ENCODE results near the gene KCNJ15. TPM values are rescaled to one million over a fixed set of nuclear protein-coding genes. Genes with fewer than 3 reads are reported as not detected.

KCNJ15 gene
- total and polyA plus RNA-seq, 2 of the 4 experiments (the other 2 are of a cell fraction): under 0.01 to 0.07 TPM

DNA sequence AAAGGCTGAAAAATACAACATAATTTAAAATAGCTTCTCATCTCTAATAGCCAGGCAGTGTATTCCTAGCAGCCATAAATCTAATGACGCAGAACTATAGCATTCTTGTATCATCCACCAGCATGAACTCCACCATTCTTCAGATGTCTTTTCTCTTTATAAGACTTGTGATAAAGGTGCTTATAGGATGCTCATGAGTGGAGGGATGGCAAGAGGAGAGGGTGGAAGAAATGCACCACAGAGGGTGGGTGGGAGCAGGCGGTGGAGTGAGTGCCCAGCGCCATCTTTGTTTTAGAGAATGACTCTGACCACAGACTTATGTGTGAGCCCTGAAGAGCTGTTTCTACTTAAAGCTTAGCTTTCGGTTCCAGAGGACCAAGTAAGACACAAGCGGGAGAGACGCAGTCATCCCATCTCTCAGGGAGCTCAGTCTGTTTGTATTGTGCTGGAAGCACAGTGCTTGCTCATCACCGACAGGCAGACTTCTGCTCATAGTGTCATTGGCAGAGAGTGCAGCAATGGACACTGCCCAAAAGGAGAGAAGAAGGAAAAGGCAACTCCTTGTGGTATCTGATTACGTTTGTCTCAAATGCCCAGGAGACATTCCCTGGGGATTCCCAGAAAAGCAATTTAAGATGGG is 65.6 kb downstream of the KCNJ15 start:
- peaks cover 13% of the 10 kb centered on the region for H3K9me1 ChIP-seq (ENCODE audit: insufficient read depth, low read length)
- H3K9ac ChIP-seq (ENCODE audit: low read depth, low read length): no peak overlapping the region
- peak overlapping the region; percentile 93 for H2AK5ac ChIP-seq (ENCODE audit: low read depth, low read length)
- peak overlapping the region; percentile 49 for H2BK120ac ChIP-seq (ENCODE audit: low read depth, low read length)
- H3K4me3 ChIP-seq (ENCODE audit: insufficient read depth, low read depth, low read length): no peak overlapping the region
- H3K27ac ChIP-seq (ENCODE audit: insufficient read depth, low read length): no peak overlapping the region
- intact Hi-C loops (cut with micrococcal nuclease) (no loop called here), in situ Hi-C loops (cut with MboI; ENCODE audit: low sequenced_read_pairs) (no loop called here), dilution Hi-C loops (cut with HindIII; ENCODE audit: low sequenced_read_pairs, unreplicated experiment) (no loop called here)
- DNase-seq: peak; percentile 63
- no peak overlapping the region for H3K4me2 ChIP-seq (ENCODE audit: low read depth, low read length)
- H4K20me1 ChIP-seq (ENCODE audit: insufficient read depth, low read length): no peaks in the 10 kb centered on the region
- H3K56ac ChIP-seq (ENCODE audit: extremely low read depth, insufficient read depth, low read length): no peak overlapping the region
- no peak overlapping the region for H2BK5ac ChIP-seq (ENCODE audit: low read depth, low read length, poor library complexity, severe bottlenecking)
- no peaks in the 10 kb centered on the region for H3K36me3 ChIP-seq (ENCODE audit: control insufficient read depth, insufficient read depth, low read length)
- H3K14ac ChIP-seq (replicated peaks; ENCODE audit: low read depth, low read length): peak overlapping the region; percentile 2; the same call in 1 of the 2 replicates
- ChIA-PET POLR2A (ENCODE audit: unreplicated experiment) (no interaction called here), CTCF (no interaction called here)
- H3K27me3 ChIP-seq (ENCODE audit: control insufficient read depth, insufficient read depth, low read length): no peaks in the 10 kb centered on the region
- no peaks in the 10 kb centered on the region for H3K79me1 ChIP-seq (ENCODE audit: low read depth in 1 of 2, low read length in 2 of 2)
- H4K91ac ChIP-seq (ENCODE audit: insufficient read depth, low read depth, low read length): no peak overlapping the region
- H2AK9ac ChIP-seq (replicated peaks; ENCODE audit: low read depth, low read length, poor library complexity): no peak overlapping the region
- no peak overlapping the region for H2AFZ ChIP-seq (replicated peaks; ENCODE audit: low read length, poor library complexity)
- no peak overlapping the region for H4K8ac ChIP-seq (ENCODE audit: low read depth in 2 of 2, low read length in 2 of 2)
- H3K4me1 ChIP-seq (ENCODE audit: control insufficient read depth, insufficient read depth, low read length): peaks cover 5% of the 10 kb centered on the region
- H3K23ac ChIP-seq (ENCODE audit: low read depth, low read length): no peak overlapping the region
- BruUV-seq (replicated peaks): no TSS peak
- H4K5ac ChIP-seq (ENCODE audit: low read depth, low read length): no peak overlapping the region
- TF ChIP-seq ELK1 (IDR thresholded peaks at IDR 0.05; ENCODE audit: borderline replicate concordance, low read depth, low read length) (no peak), CHD1 (IDR thresholded peaks at IDR 0.05; ENCODE audit: low read depth, low read length) (no peak), RFX5 (IDR thresholded peaks at IDR 0.05; ENCODE audit: low read depth, low read length) (no peak), MXI1 (IDR thresholded peaks at IDR 0.05; ENCODE audit: borderline replicate concordance, low read depth, low read length) (no peak), RAD21 (IDR thresholded peaks at IDR 0.05; ENCODE audit: low read length) (no peak), MAFK (IDR thresholded peaks at IDR 0.05; ENCODE audit: low read depth, low read length) (no peak), POLR2A (IDR thresholded peaks at IDR 0.05; ENCODE audit: low read depth, low read length) (no peak), NFE2L2 (IDR thresholded peaks at IDR 0.05; ENCODE audit: low read depth, low read length) (no peak), MAZ (IDR thresholded peaks at IDR 0.05; ENCODE audit: borderline replicate concordance, low read depth, low read length) (no peak), BHLHE40 (IDR thresholded peaks at IDR 0.05; ENCODE audit: low read depth, low read length) (no peak), RCOR1 (IDR thresholded peaks at IDR 0.05; ENCODE audit: insufficient replicate concordance, low read length) (no peak), SMC3 (IDR thresholded peaks at IDR 0.05; ENCODE audit: low read depth, low read length) (no peak), FOS (IDR thresholded peaks at IDR 0.05; ENCODE audit: low read depth, low read length) (no peak), CEBPB (IDR thresholded peaks at IDR 0.05; ENCODE audit: low read depth, low read length) (no peak)
- TF ChIP-seq, protein P1, sequence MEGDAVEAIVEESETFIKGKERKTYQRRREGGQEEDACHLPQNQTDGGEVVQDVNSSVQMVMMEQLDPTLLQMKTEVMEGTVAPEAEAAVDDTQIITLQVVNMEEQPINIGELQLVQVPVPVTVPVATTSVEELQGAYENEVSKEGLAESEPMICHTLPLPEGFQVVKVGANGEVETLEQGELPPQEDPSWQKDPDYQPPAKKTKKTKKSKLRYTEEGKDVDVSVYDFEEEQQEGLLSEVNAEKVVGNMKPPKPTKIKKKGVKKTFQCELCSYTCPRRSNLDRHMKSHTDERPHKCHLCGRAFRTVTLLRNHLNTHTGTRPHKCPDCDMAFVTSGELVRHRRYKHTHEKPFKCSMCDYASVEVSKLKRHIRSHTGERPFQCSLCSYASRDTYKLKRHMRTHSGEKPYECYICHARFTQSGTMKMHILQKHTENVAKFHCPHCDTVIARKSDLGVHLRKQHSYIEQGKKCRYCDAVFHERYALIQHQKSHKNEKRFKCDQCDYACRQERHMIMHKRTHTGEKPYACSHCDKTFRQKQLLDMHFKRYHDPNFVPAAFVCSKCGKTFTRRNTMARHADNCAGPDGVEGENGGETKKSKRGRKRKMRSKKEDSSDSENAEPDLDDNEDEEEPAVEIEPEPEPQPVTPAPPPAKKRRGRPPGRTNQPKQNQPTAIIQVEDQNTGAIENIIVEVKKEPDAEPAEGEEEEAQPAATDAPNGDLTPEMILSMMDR (conservative IDR thresholded peaks at IDR 0.05; ENCODE audit: low read depth, low read length): no peak
- TF ChIP-seq, protein P2, sequence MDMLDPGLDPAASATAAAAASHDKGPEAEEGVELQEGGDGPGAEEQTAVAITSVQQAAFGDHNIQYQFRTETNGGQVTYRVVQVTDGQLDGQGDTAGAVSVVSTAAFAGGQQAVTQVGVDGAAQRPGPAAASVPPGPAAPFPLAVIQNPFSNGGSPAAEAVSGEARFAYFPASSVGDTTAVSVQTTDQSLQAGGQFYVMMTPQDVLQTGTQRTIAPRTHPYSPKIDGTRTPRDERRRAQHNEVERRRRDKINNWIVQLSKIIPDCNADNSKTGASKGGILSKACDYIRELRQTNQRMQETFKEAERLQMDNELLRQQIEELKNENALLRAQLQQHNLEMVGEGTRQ (IDR thresholded peaks at IDR 0.05; ENCODE audit: low read depth, low read length): no peak
- no peaks in the 10 kb centered on the region for H3K9me3 ChIP-seq (ENCODE audit: control insufficient read depth, insufficient read depth, low read length)
- H2BK15ac ChIP-seq (ENCODE audit: low read depth, low read length): no peak overlapping the region; the same call in 2 of the 3 replicates
- peak overlapping the region; percentile 17; the same call in 1 of the 2 replicates for H2BK20ac ChIP-seq (ENCODE audit: low read depth, low read length)
- peak; percentile 50 for ATAC-seq (ENCODE audit: low read depth)
- WGBS, 2 experiments (ENCODE audit: extremely low coverage in 2 of 2, insufficient read length in 1 of 2): 100% methylated on average over 1 of the region's 8 CpGs; no CpG with 5 or more reads in 1 of the 2 experiments
- no peak overlapping the region for H3K18ac ChIP-seq (ENCODE audit: low read depth, low read length)
- H3K4ac ChIP-seq (ENCODE audit: low read depth, low read length): peak overlapping the region; percentile 15; the same call in 1 of the 2 replicates

Data from IMR-90 (cell line).